B cell (primary cell): ENCODE measurements around the gene FAHD2A.

Experiments
- CTCF ChIP-seq: fragments of 200-600 bp; IDR thresholded peaks from one replicate; pipeline ENCODE4 v1.8.0; 2022; ENCODE audit warnings: antibody characterized with exemption, mild to moderate bottlenecking
- EZH2 ChIP-seq: IDR thresholded peaks from 2 replicates; pipeline ENCODE4 v1.6.1; 2012; ENCODE audit warnings: borderline replicate concordance, low read depth, mild to moderate bottlenecking, moderate library complexity, low read length; ENCODE audit not compliant: insufficient read depth, poor library complexity, severe bottlenecking

GRCh38 chr2:95375532-95376150 lies 26.9 kb upstream of the FAHD2A start:
- TF ChIP-seq CTCF (no peak), EZH2 (no peak)
